Left colon (tissue), 2 donors: ENCODE data around the gene SIM2. TPM values are rescaled to one million over a fixed set of nuclear protein-coding genes. Genes with fewer than 3 reads are reported as not detected.

Source experiments
- ATAC-seq: fragments of 200-7000 bp; cut with Tn5 transposase; one replicate; pipeline ENCODE4 v1.9.1; 2020; ENCODE audit warnings: mild to moderate bottlenecking, moderate library complexity
- DNase-seq, 2 donors: peaks; one replicate each; pipeline ENCODE4 v3.0.0-alpha.2; 2020
- intact Hi-C, 2 donors: fragments of 100-400 bp; cut with DNase I in 1 of 2; cut with micrococcal nuclease in 1 of 2; formaldehyde crosslinking; loops; one replicate each; pipeline versions ENCODE4 v1.11.2 to v1.14.0; 2022; cut with DNase I, micrococcal nuclease
- total RNA-seq, 2 donors: library from RNA; stranded (reverse); fragmentation: NEBNext Ultra II Directional; extraction: Animal tissue kit (Norgen Biotek cat#: 25700); gene quantifications; one replicate each; pipeline ENCODE4 v1.2.1, GENCODE V29; 2021
- donor health status: DM: no; HTN: no; CAD: no.
- donor health status: DM: yes; HTN: yes; CAD: no.

SIM2 gene
- total RNA-seq, 2 donors from 2014 or later: 0.34 TPM; not detected in 1

DNA sequence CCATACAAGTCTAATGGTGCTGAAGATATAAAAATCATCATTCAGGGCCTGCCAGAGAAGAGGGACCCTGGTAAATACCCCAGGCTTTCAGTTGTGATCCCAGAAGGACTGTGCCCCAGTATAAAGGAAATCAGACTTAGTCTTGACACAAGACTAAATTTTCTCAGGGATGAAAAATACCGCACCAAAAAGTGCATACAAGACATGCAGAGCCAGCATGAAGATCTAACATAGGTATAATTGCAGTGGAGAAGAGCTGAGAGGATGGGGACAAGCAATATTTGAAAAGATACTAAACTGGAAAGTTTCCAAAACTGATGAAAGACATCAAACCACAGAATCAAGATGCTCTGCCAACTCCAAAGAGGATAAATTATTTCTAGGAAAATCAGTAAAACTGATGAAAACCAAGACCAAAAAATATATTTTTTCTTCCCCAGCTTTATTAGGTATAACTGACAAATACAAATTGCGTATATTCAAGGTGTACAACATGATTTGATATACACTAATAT, 17.7 kb upstream of the SIM2 start:
- intact Hi-C loops: no loop called here
- no peak for DNase-seq
- no peak for ATAC-seq

DNA sequence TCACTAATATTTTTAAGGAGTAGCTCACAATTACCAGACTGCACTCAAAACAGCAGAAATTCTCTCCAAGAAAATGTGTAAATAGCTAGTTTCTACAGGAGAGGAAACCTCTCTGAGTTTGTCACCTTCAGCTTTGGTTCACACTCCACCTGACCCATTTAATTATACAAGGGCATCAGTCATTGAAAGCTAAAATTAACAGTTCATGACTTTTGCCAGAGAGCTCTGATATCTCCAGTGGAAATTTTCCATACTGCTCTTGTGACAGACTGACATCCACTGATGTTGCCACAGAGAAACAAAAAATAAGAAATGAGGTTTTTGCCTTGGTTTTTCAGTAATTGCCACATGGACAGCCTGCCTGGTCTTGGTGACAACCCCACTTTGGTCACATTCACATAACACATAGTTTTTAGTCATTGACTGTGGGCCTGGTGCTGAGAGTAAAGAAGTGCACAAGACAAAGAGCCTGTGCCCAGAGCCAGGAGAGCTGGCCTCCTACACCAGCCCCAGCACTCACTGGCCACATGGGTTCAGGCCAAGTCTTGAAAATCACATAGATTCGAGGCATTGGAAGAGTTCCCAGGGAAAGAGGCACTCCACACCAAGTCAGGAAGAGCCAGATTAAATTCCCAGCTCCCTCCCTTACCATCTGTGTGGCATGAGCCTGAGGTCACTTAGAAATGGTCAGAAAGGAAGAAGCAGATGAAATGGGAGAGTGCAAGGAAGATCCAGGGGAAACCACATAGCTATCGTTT, 13.8 kb upstream of the SIM2 start:
- ATAC-seq (no peak), DNase-seq (no peak)
- intact Hi-C loops: no loop called here

DNA sequence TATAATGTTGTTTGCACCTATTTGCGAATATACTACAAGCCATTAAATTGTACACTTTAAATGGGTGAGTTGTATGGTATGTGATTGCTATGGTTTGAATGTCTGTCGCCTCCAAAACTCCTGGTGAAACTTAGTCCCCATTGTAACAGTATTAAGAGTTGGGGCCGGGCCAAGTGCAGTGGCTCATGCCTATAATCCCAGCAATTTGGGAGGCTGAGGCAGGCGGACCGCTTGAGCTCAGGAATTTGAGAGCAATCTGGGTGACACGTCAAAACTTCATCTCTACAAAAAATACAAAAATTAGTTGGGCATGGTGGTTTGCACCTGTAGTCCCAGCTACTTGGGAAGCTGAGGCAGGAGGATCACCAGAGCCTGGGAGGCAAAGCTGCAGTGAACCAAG, 12.0 kb upstream of the SIM2 start:
- intact Hi-C loops: no loop called here
- no peak for DNase-seq
- no peak for ATAC-seq

DNA sequence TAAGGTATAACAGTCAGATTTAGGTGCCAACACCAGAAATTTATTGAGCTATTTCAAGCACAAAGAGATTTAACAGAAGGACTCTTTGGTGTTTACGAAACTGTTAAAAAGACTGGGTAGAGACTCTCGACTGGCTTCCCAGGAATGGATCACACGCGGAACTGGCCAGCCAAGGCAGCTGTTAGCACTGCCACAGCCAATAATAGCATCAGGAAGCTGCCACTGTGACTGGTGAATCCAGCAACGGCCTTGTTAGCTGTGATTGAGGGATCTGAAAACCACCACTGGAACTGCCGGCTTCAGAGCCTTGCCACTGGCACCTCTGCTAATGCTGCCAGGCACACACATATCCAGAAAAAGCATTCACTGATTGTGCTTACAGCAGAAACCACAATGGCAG, 10.6 kb upstream of the SIM2 start:
- intact Hi-C loops: no loop called here
- DNase-seq: no peak
- no peak for ATAC-seq

DNA sequence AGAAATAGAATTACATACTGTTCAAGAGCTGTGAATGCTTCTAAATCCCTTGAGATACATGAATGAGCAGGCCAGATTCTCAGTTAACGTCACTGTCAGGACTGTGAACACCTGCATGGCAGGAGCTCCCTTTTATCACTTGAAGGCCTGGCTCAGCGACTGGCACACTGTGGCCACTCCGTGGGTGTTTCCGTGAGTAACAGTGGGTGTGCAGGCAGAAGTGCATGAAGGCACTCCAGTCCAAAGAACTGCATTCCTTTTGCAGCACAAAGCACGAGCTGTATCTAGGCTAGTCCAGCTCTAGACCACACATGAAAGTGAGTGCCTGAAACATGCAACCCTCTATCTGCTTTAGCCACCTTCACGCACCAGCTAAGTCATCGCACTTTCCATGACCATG, 9.6 kb upstream of the SIM2 start:
- ATAC-seq (no peak), DNase-seq (no peak)
- intact Hi-C loops: no loop called here

DNA sequence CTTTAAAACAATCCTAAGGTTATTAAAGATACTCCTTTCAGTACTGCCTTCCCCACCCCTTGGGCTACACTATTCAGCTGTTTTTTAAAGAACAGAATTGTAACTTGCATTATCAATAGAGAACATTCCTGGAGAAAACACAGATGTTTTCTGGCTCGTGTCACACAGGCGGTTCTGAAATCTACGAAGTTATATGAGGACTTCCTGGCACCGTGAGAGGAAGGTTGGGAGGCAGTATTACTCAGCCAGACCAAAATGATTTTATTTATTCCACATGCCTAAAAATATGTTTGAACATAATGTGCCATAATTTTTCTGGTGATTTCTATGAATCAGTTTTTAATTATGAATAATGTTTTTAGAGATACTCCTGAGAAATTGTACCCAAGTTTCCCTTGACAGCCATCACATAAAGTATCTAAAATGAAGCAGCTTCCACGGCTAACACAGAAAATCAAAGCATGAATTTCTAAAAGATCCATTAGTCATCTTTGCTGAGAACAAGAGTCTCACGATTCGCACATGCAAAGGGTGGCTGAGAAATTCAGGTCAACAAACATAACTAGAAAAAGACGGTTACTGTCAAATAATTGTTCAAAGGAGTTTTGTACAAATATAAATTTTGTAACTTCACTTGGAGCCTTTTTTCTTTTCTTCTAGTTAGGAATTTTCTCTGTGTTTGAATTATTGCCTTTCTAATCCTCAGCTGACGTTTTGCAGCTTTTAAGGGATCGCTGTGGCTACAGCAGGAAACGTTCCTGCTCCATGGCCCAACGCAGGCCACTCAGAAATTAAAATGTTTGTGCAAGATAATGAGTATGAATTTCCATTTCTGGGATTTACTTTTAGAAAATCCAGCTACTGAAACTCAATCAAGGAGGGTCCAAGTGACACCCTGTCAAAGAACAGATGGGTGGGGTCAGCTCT, 8.0 kb upstream of the SIM2 start:
- no peak for ATAC-seq
- no peak for DNase-seq
- intact Hi-C loops: no loop called here

DNA sequence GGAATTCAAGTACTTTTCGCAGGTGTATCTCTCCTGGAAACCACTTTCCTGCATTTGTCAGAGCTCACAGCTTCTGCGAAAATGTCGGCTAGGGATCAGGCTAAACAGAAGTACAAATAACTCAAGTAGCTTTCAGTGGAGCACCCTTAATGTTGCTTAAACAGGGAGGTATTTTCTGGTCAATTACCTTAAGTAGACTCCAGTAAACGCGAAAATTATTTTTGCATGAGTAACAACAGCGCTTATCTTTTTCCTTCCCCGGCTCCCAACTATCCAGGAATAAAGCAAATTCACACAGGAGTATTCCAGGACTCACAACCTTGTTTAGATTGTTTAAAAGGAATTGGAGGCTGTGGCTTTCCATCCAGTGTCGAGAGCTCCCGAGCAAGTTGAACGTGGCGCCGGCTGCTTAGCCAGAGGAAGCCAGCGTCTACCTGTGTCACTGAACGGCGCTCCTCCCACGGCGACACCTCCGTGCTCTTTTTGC, 7.3 kb upstream of the SIM2 start:
- intact Hi-C loops: no loop called here
- DNase-seq (no peak), ATAC-seq (no peak)

DNA sequence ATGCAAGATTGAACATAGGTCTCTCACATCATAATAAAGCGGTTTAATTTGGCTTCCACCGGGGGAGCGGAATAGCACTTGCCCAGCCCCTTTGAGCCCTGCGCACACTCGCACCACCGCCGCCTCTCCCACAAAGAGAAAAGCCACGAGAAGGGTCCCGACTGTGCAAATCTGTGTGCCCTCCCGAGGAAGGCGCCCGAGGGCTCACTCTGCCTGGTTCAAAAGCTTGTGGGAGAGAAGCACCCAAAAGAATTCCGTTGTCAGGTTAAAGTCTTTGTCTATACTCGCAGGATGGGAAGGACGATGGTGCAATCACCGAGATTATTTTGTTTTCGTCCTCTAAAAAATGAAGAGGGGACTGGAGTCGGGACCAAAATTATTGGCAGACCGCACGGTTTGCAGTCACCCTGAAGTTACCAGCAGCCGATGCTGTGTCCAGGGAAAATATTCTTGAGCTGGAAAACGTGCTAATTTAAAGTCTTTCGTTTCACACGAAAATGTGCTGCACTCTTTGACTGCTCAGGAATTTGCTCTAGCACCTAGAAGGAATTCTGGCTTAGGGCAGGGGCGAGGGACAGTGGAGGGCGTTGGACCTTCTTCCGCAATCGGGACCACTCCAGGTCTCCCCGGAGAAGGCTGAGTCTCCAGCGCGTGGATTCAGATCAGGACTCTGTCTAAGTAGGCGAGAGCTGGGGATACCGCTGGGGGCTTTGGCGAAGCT, 6.6 kb upstream of the SIM2 start:
- intact Hi-C loops: no loop called here
- no peak for ATAC-seq
- DNase-seq: no peak

DNA sequence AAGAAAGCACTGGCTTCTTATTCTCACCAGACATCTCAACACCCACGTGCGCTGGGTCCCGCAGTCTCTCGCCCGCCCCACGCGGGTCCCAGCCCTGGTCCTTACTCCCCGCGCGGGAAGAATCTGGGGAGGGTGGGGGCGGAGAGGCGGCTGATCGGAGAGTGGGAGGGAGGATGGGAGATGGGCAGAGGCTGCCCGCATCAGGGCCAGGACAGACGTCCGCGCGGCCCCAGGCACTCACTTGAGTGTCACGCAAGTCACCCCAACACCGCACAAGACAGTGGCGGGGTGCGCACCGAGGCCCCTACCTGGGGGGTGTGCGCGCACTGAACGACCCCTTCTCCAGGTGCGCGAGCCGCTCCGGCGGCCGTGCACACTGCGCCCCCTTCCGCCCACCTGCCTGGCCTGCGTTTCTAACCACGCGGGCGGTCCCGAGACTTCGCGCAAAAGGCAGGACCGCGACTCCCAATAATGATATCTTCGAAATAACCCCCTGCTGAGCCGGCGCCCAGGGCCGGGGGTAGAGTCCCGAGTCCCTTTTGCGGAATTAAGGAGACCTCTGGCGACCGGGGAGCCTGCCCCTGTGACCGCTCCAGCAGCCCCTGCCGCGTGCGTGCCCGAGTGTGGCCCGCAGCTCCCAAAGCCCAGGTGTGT, 6.0 kb upstream of the SIM2 start:
- intact Hi-C loops: no loop called here
- no peak for ATAC-seq
- DNase-seq: no peak

DNA sequence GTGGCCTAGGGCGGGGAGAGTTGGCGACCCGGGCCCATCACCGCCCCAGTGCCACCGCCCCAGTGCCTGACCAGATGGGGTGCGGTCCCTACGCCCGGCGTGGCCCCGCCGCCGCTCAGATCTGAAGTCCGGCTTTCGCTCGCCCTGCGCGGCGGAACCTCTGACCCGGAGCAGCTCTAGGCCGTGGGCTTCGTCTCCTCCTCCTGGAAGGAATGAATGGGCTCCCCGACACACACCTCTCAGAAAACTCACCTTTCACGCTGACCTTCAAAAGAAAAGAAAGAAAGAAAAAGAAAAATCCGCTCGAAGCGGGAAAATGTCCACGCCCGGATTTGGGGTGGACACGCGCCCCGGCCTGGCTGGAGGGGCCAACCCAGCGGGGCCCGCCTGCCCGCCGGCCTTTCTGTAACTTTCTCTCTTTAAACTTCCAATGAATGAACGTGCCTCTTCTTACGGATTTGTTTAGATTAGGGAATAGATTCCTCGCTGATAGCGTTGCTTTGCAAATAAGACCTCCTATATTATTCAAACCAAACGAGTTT, 5.4 kb upstream of the SIM2 start:
- intact Hi-C loops: no loop called here
- ATAC-seq (no peak), DNase-seq (no peak)

DNA sequence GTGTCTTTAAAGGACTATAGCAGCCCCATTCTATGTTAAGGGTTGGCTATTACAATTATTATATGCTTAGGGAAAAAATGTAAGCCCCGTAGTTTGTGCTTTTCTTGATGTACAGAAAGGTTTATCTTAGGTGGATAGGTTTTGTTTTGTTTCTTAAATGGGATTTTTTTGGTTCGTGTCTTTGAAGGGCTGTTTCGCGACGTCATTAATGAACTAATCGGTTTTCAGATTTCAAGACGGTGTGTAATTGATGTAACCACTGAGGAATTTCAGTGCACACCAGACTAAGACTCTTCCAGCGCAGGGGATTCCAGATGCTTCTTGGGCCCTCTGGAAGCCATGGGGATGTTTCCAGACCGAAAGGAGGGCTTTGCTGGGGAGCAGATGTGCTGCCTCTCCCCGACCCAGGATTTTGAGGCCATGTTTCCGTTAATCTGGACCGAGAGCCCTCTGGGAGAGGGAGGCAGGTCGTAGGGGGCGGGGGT, 4.8 kb upstream of the SIM2 start:
- intact Hi-C loops: no loop called here
- ATAC-seq (no peak), DNase-seq (no peak)

DNA sequence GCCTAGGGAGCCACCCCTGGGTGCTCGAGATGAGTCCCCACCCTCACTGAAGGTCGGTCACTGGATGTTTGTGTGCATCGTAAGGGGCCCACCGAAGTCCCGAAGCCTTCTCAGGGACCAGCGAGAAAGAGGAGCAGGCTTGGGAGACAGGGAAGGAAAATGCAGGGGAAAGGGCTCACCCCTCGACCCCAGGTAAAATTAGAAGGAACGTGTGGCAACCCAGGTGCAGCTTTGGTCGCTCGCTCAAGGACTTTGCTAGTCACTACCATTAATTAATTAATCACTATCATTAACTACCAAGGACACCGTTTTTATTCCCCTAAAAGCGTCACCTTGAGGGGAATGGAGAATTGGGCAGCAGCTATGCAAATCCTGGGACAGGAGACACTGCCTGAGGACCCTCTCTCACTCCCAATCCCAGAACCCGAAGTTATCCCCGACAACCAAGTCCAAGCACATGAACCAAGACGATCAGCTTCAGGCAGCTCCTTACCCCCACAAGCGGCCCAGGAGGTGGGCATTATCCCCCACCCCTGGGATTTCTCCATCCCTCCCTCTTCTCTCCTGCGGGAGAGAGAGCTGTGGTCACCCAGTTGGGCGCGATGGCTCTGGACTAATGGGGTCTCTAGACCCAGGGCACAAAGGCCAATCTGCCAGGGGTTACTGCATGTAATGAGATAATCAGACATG, 4.2 kb upstream of the SIM2 start:
- ATAC-seq (no peak), DNase-seq (no peak)
- intact Hi-C loops: no loop called here

DNA sequence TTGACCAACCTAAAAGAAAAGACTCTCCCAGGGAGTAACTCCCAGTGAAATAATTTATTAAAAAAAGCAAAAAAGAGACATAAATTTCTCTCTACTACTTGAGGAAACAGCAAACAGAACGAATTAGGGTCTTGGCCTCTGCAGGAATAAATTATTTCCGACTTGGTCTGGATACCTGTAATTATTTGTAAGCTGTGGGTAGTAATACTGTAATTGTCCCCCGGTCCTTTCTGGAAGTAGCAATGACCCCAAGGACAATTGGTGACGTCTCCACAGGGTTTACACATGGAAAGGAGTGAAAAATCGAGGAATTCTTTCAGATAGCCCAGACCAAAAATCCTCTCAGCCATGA, 3.7 kb upstream of the SIM2 start:
- intact Hi-C loops: no loop called here
- DNase-seq: no peak
- ATAC-seq: no peak

DNA sequence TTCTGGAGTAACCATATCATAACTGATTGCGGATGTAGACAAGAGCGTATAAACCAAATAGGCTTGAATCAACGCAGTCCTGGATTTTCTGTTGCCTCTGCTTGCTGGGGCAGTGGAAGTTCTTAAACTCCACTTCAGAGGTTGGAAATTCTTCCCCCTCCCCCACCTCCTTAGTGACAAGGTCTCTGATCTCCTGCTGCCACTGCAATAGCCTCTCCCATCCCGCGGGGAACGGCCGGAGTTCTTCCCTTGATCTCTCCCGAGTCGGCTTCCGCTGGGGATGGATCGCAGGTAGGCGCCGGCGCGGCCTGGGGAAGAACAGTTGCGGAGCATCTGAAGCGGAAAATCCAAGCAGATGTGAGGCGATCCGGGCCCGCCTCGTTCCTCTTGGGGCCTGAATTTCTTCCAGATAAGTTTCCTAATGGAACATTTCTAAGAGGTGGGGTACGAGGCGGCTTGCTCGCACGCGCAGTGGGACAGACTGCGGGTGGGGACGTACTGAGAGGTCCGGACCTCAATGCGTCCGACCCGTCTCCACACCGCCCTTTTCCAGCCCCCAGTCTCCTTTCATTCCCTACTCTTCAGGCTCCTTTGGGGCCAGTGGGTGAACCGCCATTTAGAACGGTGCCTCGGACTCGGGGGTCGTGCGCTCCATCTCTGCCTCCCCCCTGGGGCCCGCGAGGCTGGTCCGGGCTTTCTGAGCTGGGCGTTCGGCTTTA, 3.1 kb upstream of the SIM2 start:
- intact Hi-C loops: no loop called here
- ATAC-seq (no peak), DNase-seq (no peak)

DNA sequence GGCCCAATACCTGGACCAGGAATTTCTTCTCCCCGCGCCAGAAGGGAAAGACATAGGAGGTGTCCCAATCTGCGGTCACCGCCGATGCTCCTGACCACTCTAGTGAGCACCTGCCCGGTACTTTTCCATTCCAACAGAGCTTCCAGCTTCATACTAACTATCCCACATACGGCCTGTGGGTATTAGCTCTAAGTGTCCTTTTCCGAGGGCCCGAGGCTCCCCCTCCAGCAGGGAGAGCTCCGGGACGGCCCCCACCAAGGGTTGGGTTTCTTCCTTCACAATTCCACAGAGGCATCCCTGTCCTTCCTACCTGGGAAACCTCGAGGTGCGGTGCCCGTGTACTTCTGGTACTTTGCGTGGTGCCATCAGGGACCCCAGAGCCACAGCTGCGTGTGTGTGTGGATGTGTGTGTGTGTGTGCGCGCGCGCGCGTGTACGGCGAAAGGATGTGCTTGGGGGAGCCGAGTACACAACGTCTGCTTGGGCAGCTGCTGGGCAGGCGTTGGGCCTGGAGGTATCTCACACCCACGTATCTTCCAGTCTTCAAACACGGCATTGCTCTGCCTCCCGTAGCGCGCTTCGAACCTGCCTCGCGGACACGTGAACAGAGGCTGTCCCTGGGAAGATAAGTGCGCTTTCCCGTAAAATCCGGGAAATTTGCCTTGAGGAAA, 2.4 kb upstream of the SIM2 start:
- DNase-seq: no peak
- ATAC-seq: no peak
- intact Hi-C loops: no loop called here

DNA sequence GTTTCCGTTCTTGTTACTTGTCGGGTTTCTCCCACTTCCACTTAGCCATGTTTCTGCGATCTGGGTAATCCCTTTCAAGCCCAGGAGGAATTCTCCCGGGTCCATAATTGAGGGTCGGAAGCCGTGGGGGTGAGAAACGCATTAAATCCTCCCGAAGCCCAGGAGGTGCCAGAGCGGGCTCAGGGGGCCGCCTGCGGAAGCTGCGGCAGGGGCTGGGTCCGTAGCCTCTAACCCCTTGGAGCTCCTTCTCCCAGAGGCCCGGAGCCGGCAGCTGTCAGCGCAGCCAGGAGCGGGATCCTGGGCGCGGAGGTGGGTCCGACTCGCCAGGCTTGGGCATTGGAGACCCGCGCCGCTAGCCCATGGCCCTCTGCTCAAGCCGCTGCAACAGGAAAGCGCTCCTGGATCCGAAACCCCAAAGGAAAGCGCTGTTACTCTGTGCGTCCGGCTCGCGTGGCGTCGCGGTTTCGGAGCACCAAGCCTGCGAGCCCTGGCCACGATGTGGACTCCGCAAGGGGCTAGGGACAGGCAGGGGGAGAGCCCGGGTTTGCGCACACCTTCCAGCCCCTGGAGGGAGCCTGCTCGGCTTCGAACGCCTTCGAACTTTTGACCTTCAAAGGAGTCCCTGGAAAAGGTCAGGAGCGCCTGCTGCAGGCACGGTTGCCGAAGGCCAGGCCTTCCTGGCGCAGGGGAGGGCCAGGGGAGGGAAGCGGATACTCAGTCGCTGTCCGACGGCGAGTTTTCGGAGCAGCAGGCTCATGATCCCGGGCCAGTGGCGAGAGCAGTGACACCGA, 1.7 kb upstream of the SIM2 start:
- ATAC-seq (no peak), DNase-seq (no peak)
- intact Hi-C loops: no loop called here
